GM18508 (cell line): ENCODE data around the gene FBXW12.

Source experiments
- ATAC-seq: cut with Tn5 transposase; IDR thresholded peaks from one replicate; pipeline ENCODE4 v1.9.1; 2021; ENCODE audit warnings: moderate number of reproducible peaks; ENCODE audit not compliant: insufficient read depth, unreplicated experiment

The FBXW12 gene

DNA sequence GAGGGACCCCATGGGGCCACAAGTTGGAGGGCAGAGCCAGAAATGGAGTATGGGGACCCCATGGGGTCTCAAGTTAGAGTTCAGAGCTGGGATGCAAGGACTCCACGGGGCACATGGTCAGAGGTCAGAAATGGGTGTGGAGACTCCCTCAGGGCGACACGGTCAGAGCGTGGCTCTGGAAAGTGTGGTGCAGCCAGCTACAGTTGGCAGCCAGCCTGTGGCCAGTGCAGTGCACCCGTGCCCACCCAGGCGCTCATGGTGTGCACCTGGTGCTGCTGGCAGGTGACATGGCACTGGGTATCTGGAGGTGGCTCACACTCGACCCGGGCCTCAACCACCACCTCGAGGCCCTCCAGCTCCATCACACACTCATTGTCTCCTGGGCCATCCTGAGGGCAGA is 46.6 kb downstream of the FBXW12 start:
- ATAC-seq, result no peak

DNA sequence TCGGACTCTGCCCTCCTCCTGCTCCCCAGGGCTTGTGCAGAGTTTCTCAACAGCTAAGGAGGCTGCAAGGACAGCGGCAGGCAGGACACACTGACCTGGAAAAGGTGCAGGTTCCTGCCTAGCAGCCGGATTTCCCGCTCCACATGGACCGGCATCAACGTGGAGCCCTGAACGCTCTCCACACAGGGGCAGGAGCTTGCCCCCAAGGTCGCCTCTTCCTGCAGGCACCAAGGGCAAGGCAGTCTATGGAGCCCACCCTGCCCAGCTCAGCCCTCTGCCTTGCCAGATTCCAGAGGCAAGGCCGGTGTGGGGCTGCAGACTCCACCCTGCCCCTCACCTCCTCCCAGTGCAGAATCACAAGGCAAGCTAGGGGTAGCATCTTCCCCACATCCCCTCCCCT is 47.1 kb downstream of the FBXW12 start:
- no peak for ATAC-seq

- ATAC-seq, result no peak
These were observed 47.6 kb downstream of the FBXW12 start for GRCh38 chr3:48419597-48419996.

DNA sequence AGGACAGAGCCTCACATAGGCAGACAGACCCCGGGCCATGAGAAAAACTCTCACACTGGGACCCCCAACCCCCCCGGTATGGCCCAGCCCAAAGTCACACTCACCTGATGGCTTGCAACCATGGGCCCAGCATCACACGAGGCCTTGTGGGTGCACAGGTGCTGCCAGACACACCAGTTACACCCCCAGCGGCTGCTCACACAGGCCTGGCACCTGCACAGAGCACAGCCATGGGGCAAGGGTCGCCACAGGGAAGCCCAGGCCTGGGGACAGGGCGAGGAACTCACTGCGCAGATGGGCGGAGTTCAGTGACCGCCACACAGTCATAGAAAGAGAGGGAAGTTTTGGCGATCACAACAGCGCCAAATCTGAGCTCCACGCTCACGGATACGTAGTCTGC is 48.5 kb downstream of the FBXW12 start:
- ATAC-seq, result no peak

DNA sequence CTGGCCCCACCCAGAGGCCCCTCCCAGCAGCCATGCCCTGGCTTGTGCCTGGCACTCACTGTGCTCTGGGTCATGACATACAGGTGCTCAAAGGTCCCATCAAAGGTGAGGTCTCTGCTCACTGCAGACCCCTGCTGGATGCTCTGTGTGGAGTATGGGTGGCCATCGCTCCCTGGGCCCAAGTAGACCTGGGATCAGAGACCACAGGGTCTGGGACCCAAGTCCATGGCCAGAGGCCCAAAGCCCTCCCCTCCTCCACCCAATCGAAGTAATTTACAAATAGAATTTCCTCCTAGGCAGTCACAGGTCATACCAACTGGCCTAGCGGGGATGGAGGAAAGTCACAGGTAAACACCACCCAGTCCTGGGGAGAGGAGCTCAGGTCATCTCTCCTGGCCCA is 50.3 kb downstream of the FBXW12 start:
- ATAC-seq, result no peak

- ATAC-seq, result no peak
These were observed 50.7 kb downstream of the FBXW12 start for GRCh38 chr3:48422681-48423080.

DNA sequence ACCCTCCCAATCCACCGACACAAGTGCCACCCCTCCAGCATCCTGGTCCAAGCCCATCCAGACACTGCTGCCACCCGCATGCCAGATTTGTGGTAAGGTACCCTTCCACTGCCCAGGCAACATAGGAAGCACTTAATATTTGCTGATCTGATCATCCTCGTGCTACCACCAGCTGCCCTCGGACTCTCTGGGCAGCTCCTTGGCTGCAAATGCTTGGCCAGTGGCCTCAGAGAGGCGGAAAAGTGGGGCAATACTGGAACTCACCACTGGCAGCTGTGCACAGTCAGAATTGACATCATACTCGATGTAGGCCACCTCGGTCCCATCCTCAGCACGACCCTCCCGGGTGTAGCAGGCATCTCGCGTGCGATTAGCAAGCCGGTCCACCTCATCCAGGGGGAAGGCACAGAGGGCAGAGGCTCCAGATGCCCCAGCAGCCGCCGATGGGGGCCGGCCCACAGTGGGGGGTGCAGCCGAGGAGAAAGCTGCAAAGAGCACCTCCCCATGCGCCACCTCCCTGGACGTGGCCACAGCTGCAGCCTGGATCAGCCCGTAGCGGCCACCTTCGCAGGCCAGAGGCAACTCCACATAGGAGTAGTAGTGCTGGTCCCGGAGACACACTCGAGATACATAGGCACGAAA is 51.3 kb downstream of the FBXW12 start:
- no peak for ATAC-seq

- ATAC-seq, result no peak
These were observed 52.1 kb downstream of the FBXW12 start for GRCh38 chr3:48423883-48424695.

DNA sequence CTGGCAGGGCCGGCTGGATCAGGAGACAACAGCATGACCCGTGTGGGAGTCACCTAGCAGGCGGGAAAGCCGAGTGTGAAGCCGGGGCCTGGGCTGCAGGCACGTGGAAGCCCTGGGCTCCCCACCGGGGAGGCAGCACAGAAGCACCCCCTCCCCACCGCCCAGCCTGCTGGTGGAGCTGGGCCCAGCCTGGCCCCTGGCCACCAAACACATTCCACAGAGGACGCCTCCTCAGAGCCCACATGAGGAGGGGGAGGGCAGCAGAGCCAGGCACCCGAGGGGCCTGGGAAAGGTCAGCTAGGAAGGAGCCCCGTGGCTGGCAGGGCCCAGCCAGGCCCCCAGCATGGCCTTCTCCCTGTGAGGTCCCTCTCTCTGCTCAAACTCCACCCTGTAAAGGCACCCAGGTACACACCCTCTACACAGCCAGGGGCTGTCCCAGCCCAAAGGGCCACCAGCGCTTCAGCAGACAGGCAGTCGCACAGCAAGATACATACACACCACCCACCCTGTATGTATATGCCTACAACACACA is 53.3 kb downstream of the FBXW12 start:
- ATAC-seq, result no peak

- ATAC-seq, result no peak
These were observed 54.4 kb downstream of the FBXW12 start for GRCh38 chr3:48426401-48426909.

- ATAC-seq, result no peak
These were observed 55.1 kb downstream of the FBXW12 start for GRCh38 chr3:48426944-48427629.

DNA sequence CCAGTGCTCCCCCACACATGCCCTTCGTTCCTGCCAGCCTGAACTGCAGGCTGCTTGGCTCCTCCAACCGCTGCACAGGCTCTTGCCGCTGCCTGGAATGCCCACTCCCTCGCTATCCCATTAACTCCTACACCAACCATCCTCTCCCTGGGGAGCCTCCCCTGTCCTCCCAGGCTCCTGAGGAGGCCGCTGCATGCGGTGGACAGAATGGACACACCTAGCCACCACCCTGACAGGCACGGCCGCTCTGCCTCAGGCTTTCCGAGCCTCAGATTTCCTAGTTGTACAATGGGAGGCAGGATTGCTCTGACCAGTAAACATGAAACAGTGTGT is 55.6 kb downstream of the FBXW12 start:
- no peak for ATAC-seq

GRCh38 chr3:48428088-48428571 is 56.1 kb downstream of the FBXW12 start:
- ATAC-seq, result no peak

DNA sequence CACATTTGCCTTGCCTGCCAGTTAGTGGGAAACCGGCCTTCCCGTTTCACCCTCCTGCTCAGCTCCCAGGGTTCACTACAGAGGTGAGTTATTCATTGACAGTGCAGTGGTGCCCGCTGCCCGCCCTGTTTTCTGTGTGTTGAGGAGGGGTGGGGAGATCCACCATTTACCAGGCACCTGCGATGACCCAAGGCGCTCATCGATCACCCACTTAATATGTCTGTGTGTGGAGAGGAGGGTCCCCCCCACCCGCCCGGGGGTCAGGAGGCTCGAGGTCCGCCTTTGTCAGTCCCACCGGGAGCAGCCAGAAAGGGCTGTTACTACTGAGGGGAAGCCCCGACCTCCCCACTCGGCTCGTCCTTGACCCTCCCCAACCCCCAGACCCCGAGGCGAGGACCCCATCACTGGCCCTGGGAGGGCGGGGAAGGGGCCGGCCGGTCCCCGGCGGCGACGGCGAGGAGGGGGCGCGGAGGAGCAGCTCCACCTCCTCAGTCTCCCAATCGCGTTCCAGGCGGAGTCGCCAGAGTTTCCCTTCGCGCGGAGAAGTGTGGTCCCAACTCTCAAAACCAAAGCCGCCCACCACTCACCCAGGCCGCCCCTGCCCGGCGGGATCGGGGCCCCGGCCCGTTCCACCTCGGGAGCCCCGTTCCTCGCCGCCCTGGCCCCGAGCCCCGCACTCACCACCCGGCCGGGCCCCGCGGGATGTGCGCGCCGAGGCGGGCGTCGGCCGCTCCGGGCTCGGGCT is 56.7 kb downstream of the FBXW12 start:
- ATAC-seq, result no peak

DNA sequence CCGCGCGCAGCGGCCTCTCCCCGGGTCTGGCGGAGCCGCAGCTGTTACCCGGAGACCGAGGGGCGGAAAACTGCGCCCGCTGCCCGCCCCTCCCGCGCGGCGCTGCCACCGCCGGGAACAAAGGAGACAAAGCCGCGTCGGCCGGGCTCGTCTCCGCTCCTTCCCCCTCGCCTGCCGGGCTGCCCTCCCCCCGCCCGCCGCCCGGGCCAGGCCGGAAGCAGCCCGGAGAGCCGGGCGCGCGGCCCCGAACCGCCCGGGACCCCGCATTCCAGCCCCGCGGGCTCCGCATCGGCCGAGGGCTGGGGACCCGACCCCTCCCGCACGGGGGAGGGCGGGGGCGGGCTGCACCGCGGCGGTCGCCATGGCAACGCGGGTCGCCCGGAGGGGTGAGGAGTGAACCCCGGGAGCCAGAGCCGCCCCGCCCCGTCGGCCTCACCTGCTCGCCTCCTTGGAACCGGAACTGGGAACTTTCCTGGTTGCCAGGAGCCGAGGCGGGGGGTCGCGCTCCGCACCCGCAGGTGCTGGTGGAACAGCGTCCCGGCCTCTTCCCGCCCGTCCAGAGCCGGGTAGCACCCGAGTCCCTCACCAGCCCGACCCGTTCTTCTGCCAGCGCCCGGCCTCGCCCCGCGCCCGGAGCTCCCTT is 57.4 kb downstream of the FBXW12 start:
- ATAC-seq, result no peak

GRCh38 chr3:48429960-48430707 is 58.1 kb downstream of the FBXW12 start, which contains the start of gene PLXNB1:
TSS of gene PLXNB1 (minus strand) at chr3:48430086. CDS start at chr3:48424611, 5,475 bp downstream.
- ATAC-seq, result no peak

DNA sequence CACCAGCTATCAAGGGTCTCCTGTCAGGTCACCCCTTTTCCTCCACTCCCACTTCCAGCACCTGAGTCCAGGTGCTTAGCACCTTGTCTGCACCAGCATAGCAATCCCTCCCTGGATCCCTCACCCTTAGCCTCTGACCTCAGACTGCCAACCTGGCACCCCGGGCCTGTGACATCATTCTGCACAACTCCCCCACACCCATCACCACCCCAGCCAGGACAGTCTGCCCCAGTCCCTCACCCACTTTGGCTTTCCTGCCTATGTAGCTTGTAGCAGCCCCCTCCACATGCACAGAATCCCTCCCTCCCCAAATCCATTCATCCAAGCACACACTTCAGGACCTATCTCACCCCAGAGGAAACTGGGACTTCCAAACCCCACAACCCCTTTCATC is 58.7 kb downstream of the FBXW12 start:
- ATAC-seq, result no peak

GRCh38 chr3:48431224-48432029 is 59.4 kb downstream of the FBXW12 start:
- no peak for ATAC-seq
